PC-3 (cell line): ENCODE measurements around the gene TEKT3. TPM values are rescaled to one million over a fixed set of nuclear protein-coding genes. Genes with fewer than 3 reads are reported as not detected.

Experiments
- ATAC-seq: fragments of 200-7000 bp; cut with Tn5 transposase; 2 replicates; pipeline ENCODE4 v1.9.1; 2020; ENCODE audit warnings: mild to moderate bottlenecking, moderate library complexity
- BruUV-seq: library from RNA; stranded (reverse); fragments of 400-500 nt; replicated peaks from 2 replicates; lab custom pipeline; 2021; lab: Mats Ljungman, UMichigan
- CTCF ChIA-PET: fragments of 300-600 bp; sonication (Branson Sonifier 250); formaldehyde crosslinking; loops from one replicate; lab custom pipeline; 2022; ENCODE audit warnings: antibody characterized with exemption; lab: Charles Lee
- POLR2A ChIA-PET: fragments of 300-600 bp; sonication (Branson Sonifier 250); formaldehyde crosslinking; loops from one replicate; lab custom pipeline; 2022; ENCODE audit warnings: antibody characterized with exemption; ENCODE audit not compliant: unreplicated experiment; lab: Charles Lee
- DNase-seq: peaks from one replicate; pipeline ENCODE4 v3.0.0-alpha.2; 2015
- H2AFZ ChIP-seq: fragments of 300-600 bp; sonication (generic); 2 replicates; pipeline ENCODE4 v1.6.0; 2016; ENCODE audit warnings: antibody characterized with exemption, low read length
- H3F3A ChIP-seq: fragments of 300-600 bp; sonication (generic); one replicate; pipeline ENCODE4 v1.6.0; 2017; ENCODE audit warnings: antibody characterized with exemption, low read length, control low read depth, mild to moderate bottlenecking; ENCODE audit not compliant: unreplicated experiment
- H3K27ac ChIP-seq: fragments of 300-600 bp; sonication (generic); 2 replicates; pipeline ENCODE4 v1.5.1; 2016; ENCODE audit warnings: mild to moderate bottlenecking, low read length
- H3K27me3 ChIP-seq: fragments of 300-600 bp; sonication (generic); 2 replicates; pipeline ENCODE4 v1.6.1; 2016; ENCODE audit warnings: low read length, mixed read lengths
- H3K36me3 ChIP-seq: fragments of 300-600 bp; sonication (generic); 2 replicates; pipeline ENCODE4 v1.6.1; 2016; ENCODE audit warnings: low read depth, mixed run types, low read length, mixed read lengths
- H3K4me1 ChIP-seq: fragments of 300-600 bp; sonication (generic); 2 replicates; pipeline ENCODE4 v1.5.1; 2016; ENCODE audit warnings: low read length; ENCODE audit not compliant: insufficient read depth
- H3K4me2 ChIP-seq: fragments of 300-600 bp; sonication (generic); 2 replicates; pipeline ENCODE4 v1.6.0; 2016; ENCODE audit warnings: low read length
- H3K4me3 ChIP-seq: fragments of 300-600 bp; sonication (generic); 2 replicates; pipeline ENCODE4 v1.5.1; 2016; ENCODE audit warnings: mild to moderate bottlenecking, low read length, mixed read lengths
- H3K79me2 ChIP-seq: fragments of 300-600 bp; sonication (generic); 2 replicates; pipeline ENCODE4 v1.6.1; 2017; ENCODE audit warnings: low read length, mixed read lengths
- H3K9ac ChIP-seq: fragments of 300-600 bp; sonication (generic); 2 replicates; pipeline ENCODE4 v1.6.0; 2016; ENCODE audit warnings: mild to moderate bottlenecking, low read length
- H3K9me2 ChIP-seq: fragments of 300-600 bp; sonication (generic); replicated peaks from 2 replicates; pipeline ENCODE4 v1.6.1; 2016; ENCODE audit warnings: mixed run types, low read length, mixed read lengths
- H3K9me3 ChIP-seq: fragments of 300-600 bp; sonication (generic); 2 replicates; pipeline ENCODE4 v1.6.1; 2016; ENCODE audit warnings: low read length, mixed read lengths
- H4K20me1 ChIP-seq: fragments of 300-600 bp; sonication (generic); 2 replicates; pipeline ENCODE4 v1.6.1; 2016; ENCODE audit warnings: low read length, mixed read lengths
- EZH2 ChIP-seq: fragments of 300-600 bp; sonication (generic); IDR thresholded peaks from one replicate; pipeline ENCODE4 v1.6.1; 2017; ENCODE audit warnings: antibody characterized with exemption, mild to moderate bottlenecking, low read length; ENCODE audit not compliant: unreplicated experiment
- EZH2phosphoT487 ChIP-seq: fragments of 300-600 bp; sonication (generic); IDR thresholded peaks from 2 replicates; pipeline ENCODE4 v1.6.1; 2018; ENCODE audit warnings: mild to moderate bottlenecking, antibody characterized with exemption, low read length, borderline replicate concordance
- intact Hi-C: fragments of 100-400 bp; cut with micrococcal nuclease; formaldehyde crosslinking; loops from 2 replicates; pipeline ENCODE4 v1.9.0; 2023
- total RNA-seq: library from RNA; depleted of rRNA; stranded (reverse); fragments of >200 nt; gene quantifications from 2 replicates; pipeline ENCODE4 v1.2.3, GENCODE V29; 2014
- TF ChIP-seq, protein P1 (sequence below): fragments of 300-600 bp; sonication (generic); conservative IDR thresholded peaks from 2 replicates; pipeline ENCODE4 v1.5.1; 2017; ENCODE audit warnings: antibody characterized with exemption, low read depth, mild to moderate bottlenecking, low read length

Gene TEKT3
- total RNA-seq, 1 experiment from 2014 or later: not detected

DNA sequence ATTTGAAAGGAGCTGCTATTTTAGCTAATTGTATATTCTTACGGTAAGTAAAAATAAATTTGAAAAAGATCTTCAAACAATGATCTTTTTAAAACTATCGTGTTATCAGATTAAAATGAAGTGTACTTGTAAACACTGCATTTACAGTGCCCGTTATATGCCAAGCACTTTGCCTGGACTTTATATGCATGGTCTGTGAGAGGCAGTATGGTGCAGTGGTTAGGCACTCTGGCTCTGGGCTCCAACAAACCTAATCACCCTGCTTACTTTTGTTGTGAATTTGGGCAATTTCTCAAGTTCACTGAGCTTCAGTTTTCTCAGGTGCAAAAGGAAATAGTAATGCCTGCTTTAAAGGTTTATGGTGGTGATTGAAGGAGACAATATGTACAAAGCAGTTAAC lies 77.7 kb downstream of the TEKT3 start:
- TF ChIP-seq, protein P1, sequence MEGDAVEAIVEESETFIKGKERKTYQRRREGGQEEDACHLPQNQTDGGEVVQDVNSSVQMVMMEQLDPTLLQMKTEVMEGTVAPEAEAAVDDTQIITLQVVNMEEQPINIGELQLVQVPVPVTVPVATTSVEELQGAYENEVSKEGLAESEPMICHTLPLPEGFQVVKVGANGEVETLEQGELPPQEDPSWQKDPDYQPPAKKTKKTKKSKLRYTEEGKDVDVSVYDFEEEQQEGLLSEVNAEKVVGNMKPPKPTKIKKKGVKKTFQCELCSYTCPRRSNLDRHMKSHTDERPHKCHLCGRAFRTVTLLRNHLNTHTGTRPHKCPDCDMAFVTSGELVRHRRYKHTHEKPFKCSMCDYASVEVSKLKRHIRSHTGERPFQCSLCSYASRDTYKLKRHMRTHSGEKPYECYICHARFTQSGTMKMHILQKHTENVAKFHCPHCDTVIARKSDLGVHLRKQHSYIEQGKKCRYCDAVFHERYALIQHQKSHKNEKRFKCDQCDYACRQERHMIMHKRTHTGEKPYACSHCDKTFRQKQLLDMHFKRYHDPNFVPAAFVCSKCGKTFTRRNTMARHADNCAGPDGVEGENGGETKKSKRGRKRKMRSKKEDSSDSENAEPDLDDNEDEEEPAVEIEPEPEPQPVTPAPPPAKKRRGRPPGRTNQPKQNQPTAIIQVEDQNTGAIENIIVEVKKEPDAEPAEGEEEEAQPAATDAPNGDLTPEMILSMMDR: peak; percentile 46; the same call in 1 of the 2 replicates
- TF ChIP-seq EZH2: no peak
- ATAC-seq: no peak
- Histone ChIP-seq H2AFZ (peak overlapping the region; percentile 54), H4K20me1 (peaks cover 8% of the 10 kb centered on the region; the same call in 1 of the 2 replicates), H3K9me3 (no peaks in the 10 kb centered on the region), H3K9me2 (no peaks in the 10 kb centered on the region), H3F3A (no peaks in the 10 kb centered on the region), H3K79me2 (peaks cover 33% of the 10 kb centered on the region), H3K4me1 (peaks cover 52% of the 10 kb centered on the region), H3K27ac (peak overlapping the region; percentile 95), H3K4me2 (peak overlapping the region; percentile 97), H3K4me3 (peak overlapping the region; percentile 90), H3K36me3 (peaks cover 5% of the 10 kb centered on the region), H3K9ac (peak overlapping the region; percentile 98), H3K27me3 (no peaks in the 10 kb centered on the region)
- DNase-seq: peak; percentile 50
- ChIA-PET POLR2A (interaction anchor here (0.6 to 1.0 kb wide), 3 partner anchors 70 to 239 kb away, joined by 3 to 4 read pairs (median 3); no protein-coding TSS in a partner anchor), CTCF (interaction anchor here (0.9 to 1.1 kb wide), 3 partner anchors 114 to 239 kb away, joined by 3 to 4 read pairs (median 4); no protein-coding TSS in a partner anchor)
- intact Hi-C loops: no loop called here
- no TSS peak for BruUV-seq

DNA sequence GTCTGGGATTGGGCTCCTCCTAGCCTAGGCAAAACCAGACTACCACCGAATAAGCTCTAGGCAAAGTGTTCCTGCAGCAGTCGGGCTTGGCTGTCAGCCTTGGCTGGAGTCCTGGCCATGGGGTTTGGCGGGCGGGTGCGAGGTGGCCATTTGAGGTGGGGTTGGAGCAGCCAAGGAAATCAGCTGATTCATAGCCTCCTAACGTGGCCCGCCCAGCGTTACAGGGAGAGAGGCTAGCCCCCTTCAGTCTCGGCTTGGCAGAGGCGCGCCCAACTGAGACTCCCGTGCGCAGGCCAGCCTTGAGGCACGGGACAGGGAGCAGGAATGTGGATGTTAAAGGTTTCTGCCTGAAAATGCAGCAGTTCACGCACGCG lies 78.2 kb downstream of the TEKT3 start:
- Histone ChIP-seq H3K4me1 (peaks cover 57% of the 10 kb centered on the region), H3K4me2 (peak overlapping the region; percentile 97), H3K27ac (peak overlapping the region; percentile 95), H3K9me2 (no peaks in the 10 kb centered on the region), H2AFZ (peak overlapping the region; percentile 54), H3F3A (peaks cover 3% of the 10 kb centered on the region), H3K27me3 (no peaks in the 10 kb centered on the region), H4K20me1 (peaks cover 8% of the 10 kb centered on the region; the same call in 1 of the 2 replicates), H3K9me3 (no peaks in the 10 kb centered on the region), H3K4me3 (peak overlapping the region; percentile 90), H3K36me3 (peaks cover 8% of the 10 kb centered on the region), H3K79me2 (peaks cover 37% of the 10 kb centered on the region), H3K9ac (peak overlapping the region; percentile 98)
- ChIA-PET CTCF (interaction anchor here (0.6 to 1.0 kb wide), 3 partner anchors 16 to 240 kb away, joined by 3 to 5 read pairs (median 3); no protein-coding TSS in a partner anchor), POLR2A (interaction anchor here (0.6 to 1.0 kb wide), 5 partner anchors 71 to 240 kb away, joined by 3 to 5 read pairs (median 3); no protein-coding TSS in a partner anchor)
- no TSS peak for BruUV-seq
- DNase-seq: peak; percentile 64
- TF ChIP-seq, protein P1: no peak
- no peak for TF ChIP-seq EZH2
- no peak for TF ChIP-seq EZH2phosphoT487
- intact Hi-C loops: no loop called here
- ATAC-seq: peak; percentile 11
